GM23338 (cell line): ENCODE results near the gene UNC5C. TPM values are rescaled to one million over a fixed set of nuclear protein-coding genes. Genes with fewer than 3 reads are reported as not detected.

Experiments used
- ATAC-seq: fragments of 200-7000 bp; cut with Tn5 transposase; 3 replicates; pipeline ENCODE4 v1.9.1; 2020
- DNase-seq: peaks from one replicate; pipeline ENCODE4 v3.0.0-alpha.2; 2015; ENCODE audit warnings: low spot score
- H2AFZ ChIP-seq: fragments of 200-600 bp; sonication (generic); 2 replicates; pipeline ENCODE4 v1.8.0; 2016; ENCODE audit warnings: antibody characterized with exemption, mild to moderate bottlenecking, moderate library complexity
- H3F3A ChIP-seq: fragments of 200-600 bp; sonication (generic); replicated peaks from 2 replicates; pipeline ENCODE4 v1.8.0; 2017; ENCODE audit warnings: antibody characterized with exemption, mixed run types, low read depth
- H3K27ac ChIP-seq: fragments of 200-600 bp; sonication (generic); 2 replicates; pipeline ENCODE4 v1.6.1; 2016; ENCODE audit warnings: low read depth
- H3K27me3 ChIP-seq: fragments of 200-600 bp; sonication (generic); 2 replicates; pipeline ENCODE4 v1.8.0; 2016; ENCODE audit warnings: mild to moderate bottlenecking, mixed run types, moderate library complexity; ENCODE audit not compliant: insufficient read depth
- H3K36me3 ChIP-seq: fragments of 200-600 bp; sonication (generic); 2 replicates; pipeline ENCODE4 v1.8.0; 2016; ENCODE audit warnings: mild to moderate bottlenecking; ENCODE audit not compliant: insufficient read depth
- H3K4me1 ChIP-seq: fragments of 200-600 bp; sonication (generic); 2 replicates; pipeline ENCODE4 v1.8.0; 2016; ENCODE audit warnings: mild to moderate bottlenecking, moderate library complexity; ENCODE audit not compliant: insufficient read depth
- H3K4me2 ChIP-seq: fragments of 200-600 bp; sonication (generic); 2 replicates; pipeline ENCODE4 v1.7.1; 2017; ENCODE audit warnings: mixed run types
- H3K4me3 ChIP-seq: fragments of 200-600 bp; sonication (generic); 2 replicates; pipeline ENCODE4 v1.6.1; 2016; ENCODE audit warnings: mixed run types
- H3K79me2 ChIP-seq: fragments of 200-600 bp; sonication (generic); replicated peaks from 2 replicates; pipeline ENCODE4 v1.8.0; 2017; ENCODE audit warnings: mild to moderate bottlenecking; ENCODE audit not compliant: insufficient read depth
- H3K9me2 ChIP-seq: fragments of 200-600 bp; sonication (generic); 2 replicates; pipeline ENCODE4 v1.8.0; 2017; ENCODE audit not compliant: insufficient read depth
- H4K20me1 ChIP-seq: fragments of 200-600 bp; sonication (generic); replicated peaks from 2 replicates; pipeline ENCODE4 v1.8.0; 2017; ENCODE audit warnings: mild to moderate bottlenecking; ENCODE audit not compliant: insufficient read depth
- H3K27ac Mint-ChIP-seq: 2 replicates; pipeline ENCODE4 v1.8.0; 2020; ENCODE audit warnings: inconsistent platforms, mild to moderate bottlenecking, moderate library complexity, mixed read lengths
- H3K27me3 Mint-ChIP-seq: 3 replicates; pipeline ENCODE4 v1.8.0; 2022; ENCODE audit warnings: low read depth, mild to moderate bottlenecking, moderate library complexity, mixed read lengths, inconsistent platforms; ENCODE audit not compliant: insufficient read depth, poor library complexity
- H3K36me3 Mint-ChIP-seq: 3 replicates; pipeline ENCODE4 v1.8.0; 2021; ENCODE audit warnings: low read depth, mild to moderate bottlenecking, inconsistent platforms, moderate library complexity, mixed read lengths
- H3K4me1 Mint-ChIP-seq: 3 replicates; pipeline ENCODE4 v1.8.0; 2020; ENCODE audit warnings: mild to moderate bottlenecking, inconsistent platforms, mixed read lengths
- H3K4me3 Mint-ChIP-seq: 3 replicates; pipeline ENCODE4 v1.8.0; 2021; ENCODE audit warnings: moderate library complexity, mild to moderate bottlenecking, inconsistent platforms, mixed read lengths
- H3K9me3 Mint-ChIP-seq: 3 replicates; pipeline ENCODE4 v1.8.0; 2020; ENCODE audit warnings: moderate library complexity, mild to moderate bottlenecking, inconsistent platforms, mixed read lengths
- CREB1 ChIP-seq: fragments of 250-450 bp; sonication (Bioruptor Pico); IDR thresholded peaks from 2 replicates; pipeline ENCODE4 v1.5.0; 2020; ENCODE audit warnings: low read depth, mild to moderate bottlenecking, moderate library complexity
- EZH2 ChIP-seq: fragments of 200-600 bp; sonication (generic); IDR thresholded peaks from one replicate; pipeline ENCODE4 v1.8.0; 2017; ENCODE audit warnings: antibody characterized with exemption, mild to moderate bottlenecking, low read depth; ENCODE audit not compliant: unreplicated experiment
- EZH2phosphoT487 ChIP-seq: fragments of 200-600 bp; sonication (generic); IDR thresholded peaks from one replicate; pipeline ENCODE4 v1.8.1; 2018; ENCODE audit warnings: antibody characterized with exemption; ENCODE audit not compliant: unreplicated experiment
- JUNB ChIP-seq: IDR thresholded peaks from one replicate; pipeline ENCODE4 v1.6.1; 2016; ENCODE audit warnings: antibody characterized with exemption; ENCODE audit not compliant: unreplicated experiment
- NANOG ChIP-seq: IDR thresholded peaks from 2 replicates; pipeline ENCODE4 v1.6.1; 2016; ENCODE audit warnings: antibody characterized with exemption, borderline replicate concordance
- POLR2AphosphoS5 ChIP-seq: IDR thresholded peaks from 2 replicates; pipeline ENCODE4 v1.6.1; 2016; ENCODE audit warnings: antibody characterized with exemption, low read depth
- STAT1 ChIP-seq: IDR thresholded peaks from one replicate; pipeline ENCODE4 v1.6.1; 2016; ENCODE audit warnings: antibody characterized with exemption; ENCODE audit not compliant: unreplicated experiment
- ZNF114 ChIP-seq: fragments of 250-450 bp; sonication (Bioruptor Pico); IDR thresholded peaks from 2 replicates; pipeline ENCODE4 v1.5.0; 2020; ENCODE audit warnings: mild to moderate bottlenecking, moderate library complexity
- ZNF331 ChIP-seq: fragments of 250-450 bp; sonication (Bioruptor Pico); IDR thresholded peaks from 2 replicates; pipeline ENCODE4 v1.5.0; 2020; ENCODE audit warnings: low read depth, mild to moderate bottlenecking, moderate library complexity
- polyA plus RNA-seq: library from polyadenylated mRNA; unstranded; fragments of >200 nt; fragmentation: Nextera tagmentation; extraction: Ambion mirVana; gene quantifications from 2 replicates; pipeline ENCODE4 v1.2.1, GENCODE V29; 2016
- total RNA-seq: library from RNA; depleted of rRNA; stranded (reverse); fragments of >200 nt; shearing (Covaris generic); gene quantifications from 2 replicates; pipeline ENCODE4 v1.2.3, GENCODE V29; 2014
- TF ChIP-seq, protein P1 (sequence below), 2 experiments: fragments of 200-600 bp in 1 of 2; sonication (generic) in 1 of 2; conservative IDR thresholded peaks; 2 replicates each; pipeline versions ENCODE4 v1.5.1 to v1.6.1; 2016 to 2017; ENCODE audit warnings: antibody characterized with exemption in 2 of 2, low read depth in 2 of 2, mild to moderate bottlenecking in 2 of 2, moderate library complexity in 1 of 2
- TF ChIP-seq, protein P2 (sequence below): fragments of 250-450 bp; sonication (Bioruptor Pico); IDR thresholded peaks from 2 replicates; pipeline ENCODE4 v1.5.0; 2020; ENCODE audit warnings: mild to moderate bottlenecking, moderate library complexity
- TF ChIP-seq, protein P3 (sequence below): IDR thresholded peaks from 2 replicates; pipeline ENCODE4 v1.6.1; 2016; ENCODE audit warnings: antibody characterized with exemption

The UNC5C gene
- total and polyA plus RNA-seq, 2 experiments from 2014 or later: 0.08 to 0.21 TPM

DNA sequence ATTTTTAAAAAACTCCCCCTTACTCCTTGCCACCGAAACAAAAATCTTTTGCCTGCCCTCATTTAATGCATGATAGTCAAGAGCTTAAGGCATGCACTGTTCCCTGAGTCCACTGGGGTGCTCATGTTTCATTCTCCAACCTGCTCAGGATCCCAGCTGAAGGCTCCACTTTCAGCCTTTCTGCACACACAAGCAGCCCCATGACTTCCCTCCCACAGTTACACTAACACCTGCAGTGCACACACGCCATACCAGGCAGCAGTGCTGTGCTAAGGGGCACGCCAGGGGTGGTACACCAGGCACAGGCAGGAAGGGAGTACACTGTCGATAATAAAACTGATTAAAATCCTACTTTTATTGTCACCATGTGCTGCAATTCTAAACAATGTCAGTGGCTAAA, 405.8 kb downstream of the UNC5C start:
- Mint-ChIP-seq H3K27me3 (peaks cover 6% of the 10 kb centered on the region), H3K27ac (no peak overlapping the region), H3K4me1 (peaks cover 6% of the 10 kb centered on the region), H3K4me3 (no peak overlapping the region), H3K36me3 (peaks cover 28% of the 10 kb centered on the region), H3K9me3 (peaks cover 33% of the 10 kb centered on the region)
- H3K4me3 ChIP-seq: no peak overlapping the region
- H3K9me2 ChIP-seq: no peaks in the 10 kb centered on the region
- H4K20me1 ChIP-seq: no peaks in the 10 kb centered on the region
- no peaks in the 10 kb centered on the region; the same call in 1 of the 2 replicates for H3K4me1 ChIP-seq
- no peak overlapping the region for H3K4me2 ChIP-seq
- no peaks in the 10 kb centered on the region for H3F3A ChIP-seq
- no peak overlapping the region for H3K27ac ChIP-seq
- no peaks in the 10 kb centered on the region for H3K79me2 ChIP-seq
- DNase-seq: peak; percentile 24
- H2AFZ ChIP-seq: no peak overlapping the region
- H3K27me3 ChIP-seq: no peaks in the 10 kb centered on the region
- 0 out of 2 replicates have a peak, but pooled peaks cover 7% of the 10 kb centered on the region for H3K36me3 ChIP-seq
- ATAC-seq: peak; percentile 68
- TF ChIP-seq ZNF331 (CRISPR knock-in tag): no peak
- no peak for TF ChIP-seq JUNB
- TF ChIP-seq NANOG: no peak
- TF ChIP-seq, protein P1, sequence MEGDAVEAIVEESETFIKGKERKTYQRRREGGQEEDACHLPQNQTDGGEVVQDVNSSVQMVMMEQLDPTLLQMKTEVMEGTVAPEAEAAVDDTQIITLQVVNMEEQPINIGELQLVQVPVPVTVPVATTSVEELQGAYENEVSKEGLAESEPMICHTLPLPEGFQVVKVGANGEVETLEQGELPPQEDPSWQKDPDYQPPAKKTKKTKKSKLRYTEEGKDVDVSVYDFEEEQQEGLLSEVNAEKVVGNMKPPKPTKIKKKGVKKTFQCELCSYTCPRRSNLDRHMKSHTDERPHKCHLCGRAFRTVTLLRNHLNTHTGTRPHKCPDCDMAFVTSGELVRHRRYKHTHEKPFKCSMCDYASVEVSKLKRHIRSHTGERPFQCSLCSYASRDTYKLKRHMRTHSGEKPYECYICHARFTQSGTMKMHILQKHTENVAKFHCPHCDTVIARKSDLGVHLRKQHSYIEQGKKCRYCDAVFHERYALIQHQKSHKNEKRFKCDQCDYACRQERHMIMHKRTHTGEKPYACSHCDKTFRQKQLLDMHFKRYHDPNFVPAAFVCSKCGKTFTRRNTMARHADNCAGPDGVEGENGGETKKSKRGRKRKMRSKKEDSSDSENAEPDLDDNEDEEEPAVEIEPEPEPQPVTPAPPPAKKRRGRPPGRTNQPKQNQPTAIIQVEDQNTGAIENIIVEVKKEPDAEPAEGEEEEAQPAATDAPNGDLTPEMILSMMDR (conservative IDR thresholded peaks at IDR 0.05; ENCODE audit: low read depth in 2 of 2): no peak
- TF ChIP-seq CREB1 (CRISPR knock-in tag): no peak
- TF ChIP-seq POLR2AphosphoS5: no peak
- TF ChIP-seq EZH2phosphoT487: no peak
- TF ChIP-seq, protein P2, sequence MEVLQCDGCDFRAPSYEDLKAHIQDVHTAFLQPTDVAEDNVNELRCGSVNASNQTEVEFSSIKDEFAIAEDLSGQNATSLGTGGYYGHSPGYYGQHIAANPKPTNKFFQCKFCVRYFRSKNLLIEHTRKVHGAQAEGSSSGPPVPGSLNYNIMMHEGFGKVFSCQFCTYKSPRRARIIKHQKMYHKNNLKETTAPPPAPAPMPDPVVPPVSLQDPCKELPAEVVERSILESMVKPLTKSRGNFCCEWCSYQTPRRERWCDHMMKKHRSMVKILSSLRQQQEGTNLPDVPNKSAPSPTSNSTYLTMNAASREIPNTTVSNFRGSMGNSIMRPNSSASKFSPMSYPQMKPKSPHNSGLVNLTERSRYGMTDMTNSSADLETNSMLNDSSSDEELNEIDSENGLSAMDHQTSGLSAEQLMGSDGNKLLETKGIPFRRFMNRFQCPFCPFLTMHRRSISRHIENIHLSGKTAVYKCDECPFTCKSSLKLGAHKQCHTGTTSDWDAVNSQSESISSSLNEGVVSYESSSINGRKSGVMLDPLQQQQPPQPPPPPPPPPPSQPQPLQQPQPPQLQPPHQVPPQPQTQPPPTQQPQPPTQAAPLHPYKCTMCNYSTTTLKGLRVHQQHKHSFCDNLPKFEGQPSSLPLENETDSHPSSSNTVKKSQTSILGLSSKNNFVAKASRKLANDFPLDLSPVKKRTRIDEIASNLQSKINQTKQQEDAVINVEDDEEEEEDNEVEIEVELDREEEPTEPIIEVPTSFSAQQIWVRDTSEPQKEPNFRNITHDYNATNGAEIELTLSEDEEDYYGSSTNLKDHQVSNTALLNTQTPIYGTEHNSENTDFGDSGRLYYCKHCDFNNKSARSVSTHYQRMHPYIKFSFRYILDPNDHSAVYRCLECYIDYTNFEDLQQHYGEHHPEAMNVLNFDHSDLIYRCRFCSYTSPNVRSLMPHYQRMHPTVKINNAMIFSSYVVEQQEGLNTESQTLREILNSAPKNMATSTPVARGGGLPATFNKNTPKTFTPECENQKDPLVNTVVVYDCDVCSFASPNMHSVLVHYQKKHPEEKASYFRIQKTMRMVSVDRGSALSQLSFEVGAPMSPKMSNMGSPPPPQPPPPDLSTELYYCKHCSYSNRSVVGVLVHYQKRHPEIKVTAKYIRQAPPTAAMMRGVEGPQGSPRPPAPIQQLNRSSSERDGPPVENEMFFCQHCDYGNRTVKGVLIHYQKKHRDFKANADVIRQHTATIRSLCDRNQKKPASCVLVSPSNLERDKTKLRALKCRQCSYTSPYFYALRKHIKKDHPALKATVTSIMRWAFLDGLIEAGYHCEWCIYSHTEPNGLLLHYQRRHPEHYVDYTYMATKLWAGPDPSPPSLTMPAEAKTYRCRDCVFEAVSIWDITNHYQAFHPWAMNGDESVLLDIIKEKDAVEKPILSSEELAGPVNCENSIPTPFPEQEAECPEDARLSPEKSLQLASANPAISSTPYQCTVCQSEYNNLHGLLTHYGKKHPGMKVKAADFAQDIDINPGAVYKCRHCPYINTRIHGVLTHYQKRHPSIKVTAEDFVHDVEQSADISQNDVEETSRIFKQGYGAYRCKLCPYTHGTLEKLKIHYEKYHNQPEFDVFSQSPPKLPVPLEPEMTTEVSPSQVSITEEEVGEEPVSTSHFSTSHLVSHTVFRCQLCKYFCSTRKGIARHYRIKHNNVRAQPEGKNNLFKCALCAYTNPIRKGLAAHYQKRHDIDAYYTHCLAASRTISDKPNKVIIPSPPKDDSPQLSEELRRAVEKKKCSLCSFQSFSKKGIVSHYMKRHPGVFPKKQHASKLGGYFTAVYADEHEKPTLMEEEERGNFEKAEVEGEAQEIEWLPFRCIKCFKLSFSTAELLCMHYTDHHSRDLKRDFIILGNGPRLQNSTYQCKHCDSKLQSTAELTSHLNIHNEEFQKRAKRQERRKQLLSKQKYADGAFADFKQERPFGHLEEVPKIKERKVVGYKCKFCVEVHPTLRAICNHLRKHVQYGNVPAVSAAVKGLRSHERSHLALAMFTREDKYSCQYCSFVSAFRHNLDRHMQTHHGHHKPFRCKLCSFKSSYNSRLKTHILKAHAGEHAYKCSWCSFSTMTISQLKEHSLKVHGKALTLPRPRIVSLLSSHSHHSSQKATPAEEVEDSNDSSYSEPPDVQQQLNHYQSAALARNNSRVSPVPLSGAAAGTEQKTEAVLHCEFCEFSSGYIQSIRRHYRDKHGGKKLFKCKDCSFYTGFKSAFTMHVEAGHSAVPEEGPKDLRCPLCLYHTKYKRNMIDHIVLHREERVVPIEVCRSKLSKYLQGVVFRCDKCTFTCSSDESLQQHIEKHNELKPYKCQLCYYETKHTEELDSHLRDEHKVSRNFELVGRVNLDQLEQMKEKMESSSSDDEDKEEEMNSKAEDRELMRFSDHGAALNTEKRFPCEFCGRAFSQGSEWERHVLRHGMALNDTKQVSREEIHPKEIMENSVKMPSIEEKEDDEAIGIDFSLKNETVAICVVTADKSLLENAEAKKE (CRISPR knock-in tag): no peak
- TF ChIP-seq, protein P3, sequence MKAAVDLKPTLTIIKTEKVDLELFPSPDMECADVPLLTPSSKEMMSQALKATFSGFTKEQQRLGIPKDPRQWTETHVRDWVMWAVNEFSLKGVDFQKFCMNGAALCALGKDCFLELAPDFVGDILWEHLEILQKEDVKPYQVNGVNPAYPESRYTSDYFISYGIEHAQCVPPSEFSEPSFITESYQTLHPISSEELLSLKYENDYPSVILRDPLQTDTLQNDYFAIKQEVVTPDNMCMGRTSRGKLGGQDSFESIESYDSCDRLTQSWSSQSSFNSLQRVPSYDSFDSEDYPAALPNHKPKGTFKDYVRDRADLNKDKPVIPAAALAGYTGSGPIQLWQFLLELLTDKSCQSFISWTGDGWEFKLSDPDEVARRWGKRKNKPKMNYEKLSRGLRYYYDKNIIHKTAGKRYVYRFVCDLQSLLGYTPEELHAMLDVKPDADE: no peak
- no peak for TF ChIP-seq ZNF114 (CRISPR knock-in tag)
- TF ChIP-seq STAT1: no peak
- no peak for TF ChIP-seq EZH2
